CD4-positive, alpha-beta memory T cell (primary cell): Measurements from ENCODE around the gene SF3B4. TPM values are rescaled to one million over a fixed set of nuclear protein-coding genes. Genes with fewer than 3 reads are reported as not detected.
A peak's percentile ranks its signal among the peaks of the same experiment; 100 is the strongest.

Experiments used
- CTCF ChIA-PET: fragments of 350-600 bp; sonication (Branson Sonifier 250); formaldehyde crosslinking; loops from one replicate; lab custom pipeline; 2021; ENCODE audit warnings: inconsistent platforms; ENCODE audit not compliant: partially characterized antibody; lab: Charles Lee
- POLR2A ChIA-PET: fragments of 350-600 bp; sonication (Branson Sonifier 250); formaldehyde crosslinking; loops from one replicate; lab custom pipeline; 2021; ENCODE audit not compliant: partially characterized antibody; lab: Charles Lee
- DNase-seq, 5 donors: peaks; one replicate each; pipeline versions ENCODE4 v3.0.0 to v3.0.0-alpha.2; 2020 to 2022; ENCODE audit warnings: mixed read lengths in 1 of 5
- H3K27ac ChIP-seq: one replicate; pipeline ENCODE4 v1.7.0; 2013; ENCODE audit warnings: low read depth, low read length
- H3K27me3 ChIP-seq: 2 replicates; pipeline ENCODE4 v1.7.0; 2013; ENCODE audit warnings: mild to moderate bottlenecking, low read length, moderate library complexity; ENCODE audit not compliant: insufficient read depth
- H3K36me3 ChIP-seq: 2 replicates; pipeline ENCODE4 v1.7.0; 2013; ENCODE audit warnings: mild to moderate bottlenecking, low read length, moderate library complexity; ENCODE audit not compliant: insufficient read depth
- H3K4me1 ChIP-seq: 2 replicates; pipeline ENCODE4 v1.7.0; 2013; ENCODE audit warnings: mild to moderate bottlenecking, low read length, moderate library complexity; ENCODE audit not compliant: insufficient read depth
- H3K4me3 ChIP-seq, 2 donors: one replicate each; pipeline ENCODE4 v1.7.0; 2013; ENCODE audit warnings: low read length in 2 of 2, mild to moderate bottlenecking in 1 of 2
- H3K9me3 ChIP-seq, 2 donors: one replicate each; pipeline ENCODE4 v1.7.0; 2013; ENCODE audit warnings: low read length in 2 of 2, control low read depth in 1 of 2; ENCODE audit not compliant: control insufficient read depth in 1 of 2
- H3K27ac Mint-ChIP-seq, 7 donors: one replicate each; pipeline ENCODE4 v1.8.0; 2020 to 2021; ENCODE audit warnings: mixed read lengths in 7 of 7, mild to moderate bottlenecking in 6 of 7, inconsistent platforms in 3 of 7, moderate library complexity in 3 of 7
- H3K27me3 Mint-ChIP-seq, 2 donors: one replicate each; pipeline ENCODE4 v1.8.0; 2020 to 2021; ENCODE audit warnings: mixed read lengths in 2 of 2
- H3K36me3 Mint-ChIP-seq, 2 donors: one replicate each; pipeline ENCODE4 v1.8.0; 2020 to 2021; ENCODE audit warnings: mixed read lengths in 2 of 2, inconsistent platforms in 1 of 2, mild to moderate bottlenecking in 1 of 2
- H3K4me1 Mint-ChIP-seq, 4 donors: one replicate each; pipeline ENCODE4 v1.8.0; 2020 to 2021; ENCODE audit warnings: mixed read lengths in 4 of 4, mild to moderate bottlenecking in 1 of 4
- H3K4me3 Mint-ChIP-seq, 8 donors: one replicate each; pipeline ENCODE4 v1.8.0; 2020 to 2021; ENCODE audit warnings: mixed read lengths in 8 of 8, mild to moderate bottlenecking in 7 of 8, moderate library complexity in 6 of 8, inconsistent platforms in 3 of 8
- H3K9me3 Mint-ChIP-seq, 8 donors: one replicate each; pipeline ENCODE4 v1.8.0; 2020 to 2021; ENCODE audit warnings: mixed read lengths in 8 of 8, mild to moderate bottlenecking in 5 of 8, inconsistent platforms in 3 of 8, moderate library complexity in 1 of 8
- intact Hi-C: fragments of 100-400 bp; cut with micrococcal nuclease; formaldehyde crosslinking; loops from one replicate; pipeline ENCODE4 v1.15.1; 2023
- polyA plus RNA-seq, 2 donors: library from polyadenylated mRNA; unstranded; fragments of 300-500 nt; fragmentation: Illumina TruSeq; gene quantifications; one replicate each; pipeline ENCODE4 v1.2.3, GENCODE V29; 2021
- total RNA-seq, 2 experiments: library from RNA; stranded (reverse); gene quantifications; one replicate each; pipeline ENCODE4 v1.2.3, GENCODE V29; 2021

Gene SF3B4
- total and polyA plus RNA-seq, 4 experiments from 2014 or later, result 47.7 to 112 (median 65.5) TPM

DNA sequence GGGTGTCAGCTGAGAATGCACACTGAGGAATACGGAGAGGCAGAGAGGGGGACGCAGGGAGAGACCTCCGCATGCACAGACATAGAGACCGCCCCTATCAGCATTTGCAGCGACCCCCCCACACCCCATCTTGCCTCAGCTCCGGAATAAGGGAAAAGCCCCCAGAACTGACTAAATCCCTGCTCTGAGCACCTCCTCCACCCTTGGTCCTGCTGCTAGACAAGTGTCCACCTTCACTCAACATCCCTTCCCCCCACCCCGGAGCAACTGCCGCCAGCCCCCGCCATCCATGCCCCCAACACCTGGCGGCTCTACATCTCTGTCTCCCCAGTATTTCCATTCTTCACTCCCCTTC is 10.7 kb downstream of the SF3B4 start:
- H3K4me3 ChIP-seq, result peak overlapping the region; percentile 52 to 59
- POLR2A ChIA-PET, result interaction anchor here (0.8 to 3.9 kb wide), 5 partner anchors 9 to 30 kb away, joined by 3 to 32 read pairs (median 4); partner anchors contain the start of gene BOLA1
- no peaks in the 10 kb centered on the region for H3K27me3 ChIP-seq
- H3K4me1 ChIP-seq, result peaks cover 25% of the 10 kb centered on the region
- peaks cover 17 to 49% (median 29%) of the 10 kb centered on the region in 4 donors for H3K4me1 Mint-ChIP-seq
- CTCF ChIA-PET, result no interaction called here
- intact Hi-C loops, result no loop called here
- H3K27me3 Mint-ChIP-seq, result no peaks in the 10 kb centered on the region
- no peaks in the 10 kb centered on the region for H3K9me3 ChIP-seq
- DNase-seq, result no peak
- peak overlapping the region in 5 of 7 donors; percentile 22 to 93 (median 49) for H3K27ac Mint-ChIP-seq
- H3K36me3 Mint-ChIP-seq, result peaks cover 4 to 6% of the 10 kb centered on the region in 2 donors
- peaks cover 0 to 3% (median 0%) of the 10 kb centered on the region in 8 donors for H3K9me3 Mint-ChIP-seq
- peak overlapping the region; percentile 85 to 94 (median 90) for H3K4me3 Mint-ChIP-seq
- peak overlapping the region; percentile 29 for H3K27ac ChIP-seq
- no peaks in the 10 kb centered on the region for H3K36me3 ChIP-seq

DNA sequence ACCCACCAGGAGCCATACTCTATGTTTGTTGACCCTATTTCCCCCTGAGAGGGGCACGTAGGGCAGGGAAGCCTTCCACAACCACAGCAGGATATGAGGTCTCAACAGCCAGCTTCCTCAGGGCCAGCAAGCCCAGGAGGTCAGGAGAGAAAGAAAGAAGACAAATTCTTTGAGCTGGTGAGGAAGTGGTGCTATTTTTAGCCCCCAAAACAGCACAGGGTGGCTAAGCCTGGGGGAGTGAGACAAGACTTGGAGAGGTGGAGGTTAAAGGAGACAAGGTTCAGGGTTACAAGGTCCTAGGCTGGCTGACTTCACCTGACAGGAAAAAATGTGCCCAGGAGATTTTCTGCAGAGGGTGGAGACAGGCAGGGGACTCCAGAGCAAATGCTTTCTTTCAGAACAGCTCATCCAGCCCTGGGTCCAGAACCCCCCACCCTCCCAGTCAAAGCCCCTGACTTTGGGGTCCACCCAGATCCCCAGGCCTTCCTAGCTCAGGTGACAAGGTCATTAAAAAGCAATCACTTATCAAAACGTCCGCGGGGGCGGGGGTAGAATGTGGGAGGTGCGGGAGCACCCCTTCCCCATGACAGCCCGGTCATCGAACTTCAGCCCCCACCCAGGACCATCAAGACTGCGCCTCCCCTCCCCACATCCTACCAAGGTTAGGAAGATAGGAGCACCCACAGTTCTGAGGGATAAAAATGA is 11.3 kb downstream of the SF3B4 start:
- Mint-ChIP-seq H3K4me1 (peaks cover 17 to 49% (median 29%) of the 10 kb centered on the region in 4 donors), H3K36me3 (peaks cover 0 to 2% of the 10 kb centered on the region in 2 donors), H3K9me3 (peaks cover 0 to 3% (median 0%) of the 10 kb centered on the region in 8 donors), H3K4me3 (peak overlapping the region; percentile 42 to 94 (median 90)), H3K27me3 (no peaks in the 10 kb centered on the region), H3K27ac (peak overlapping the region; percentile 42 to 92 (median 75))
- Histone ChIP-seq H3K4me1 (peaks cover 25% of the 10 kb centered on the region), H3K36me3 (no peaks in the 10 kb centered on the region), H3K4me3 (peak overlapping the region in 1 of 2 donors; percentile 59), H3K27me3 (no peaks in the 10 kb centered on the region), H3K9me3 (no peaks in the 10 kb centered on the region), H3K27ac (no peak overlapping the region)
- intact Hi-C loops, result no loop called here
- DNase-seq, result no peak
- POLR2A ChIA-PET, result interaction anchor here (0.8 to 3.9 kb wide), 6 partner anchors 9 to 29 kb away, joined by 3 to 32 read pairs (median 4); partner anchors contain the start of gene BOLA1
- CTCF ChIA-PET, result no interaction called here

DNA sequence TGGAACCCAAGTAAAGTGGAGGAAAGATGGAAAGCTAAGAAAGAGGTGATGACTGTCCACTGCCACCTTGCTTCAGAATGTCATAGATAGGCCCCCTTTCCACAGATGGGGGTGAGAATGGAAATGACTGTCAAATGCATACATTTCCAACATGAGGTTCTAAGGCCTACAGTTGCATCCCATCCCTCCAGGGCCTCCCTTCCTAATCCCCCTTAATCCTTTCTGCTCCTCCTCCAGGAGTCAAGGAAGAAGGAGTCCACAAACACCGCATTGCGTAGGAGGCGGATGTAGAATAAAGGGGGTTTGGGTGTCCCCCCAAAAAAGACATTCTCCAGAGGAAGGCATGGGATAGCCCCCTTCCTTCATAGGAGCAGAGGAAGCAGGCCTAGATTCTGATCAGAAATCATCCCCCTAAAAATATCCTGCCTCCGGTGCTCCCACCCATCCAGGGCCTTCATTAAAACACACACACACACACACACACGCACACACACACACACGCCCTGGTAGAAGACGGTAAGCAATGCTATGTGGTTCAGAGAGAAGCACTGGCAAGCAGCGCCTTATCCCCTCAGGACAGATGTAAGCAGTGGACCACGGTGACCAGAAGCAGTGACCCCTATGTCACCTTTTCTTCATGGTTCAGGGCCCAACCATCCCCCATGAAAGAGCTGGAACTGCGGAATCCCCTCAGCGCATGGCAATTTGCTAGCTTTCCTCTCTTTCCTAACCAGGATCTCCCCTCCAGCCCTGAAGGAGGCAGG is 12.0 kb downstream of the SF3B4 start:
- peak overlapping the region in 7 of 8 donors; percentile 42 to 94 (median 85) for H3K4me3 Mint-ChIP-seq
- peaks cover 0 to 3% (median 0%) of the 10 kb centered on the region in 8 donors for H3K9me3 Mint-ChIP-seq
- ChIA-PET CTCF (no interaction called here), POLR2A (interaction anchor here (0.8 to 3.9 kb wide), 6 partner anchors 10 to 28 kb away, joined by 3 to 32 read pairs (median 4); partner anchors contain the start of gene BOLA1)
- H3K27ac Mint-ChIP-seq, result peak overlapping the region in 3 of 7 donors; percentile 55 to 87 (median 65)
- peaks cover 17 to 49% (median 29%) of the 10 kb centered on the region in 4 donors for H3K4me1 Mint-ChIP-seq
- Histone ChIP-seq H3K27ac (no peak overlapping the region), H3K9me3 (no peaks in the 10 kb centered on the region), H3K27me3 (no peaks in the 10 kb centered on the region), H3K36me3 (no peaks in the 10 kb centered on the region), H3K4me3 (no peak overlapping the region), H3K4me1 (peaks cover 25% of the 10 kb centered on the region)
- no peak for DNase-seq
- intact Hi-C loops, result no loop called here
- no peaks in the 10 kb centered on the region for H3K27me3 Mint-ChIP-seq
- peaks cover 0 to under 1% of the 10 kb centered on the region in 2 donors for H3K36me3 Mint-ChIP-seq

DNA sequence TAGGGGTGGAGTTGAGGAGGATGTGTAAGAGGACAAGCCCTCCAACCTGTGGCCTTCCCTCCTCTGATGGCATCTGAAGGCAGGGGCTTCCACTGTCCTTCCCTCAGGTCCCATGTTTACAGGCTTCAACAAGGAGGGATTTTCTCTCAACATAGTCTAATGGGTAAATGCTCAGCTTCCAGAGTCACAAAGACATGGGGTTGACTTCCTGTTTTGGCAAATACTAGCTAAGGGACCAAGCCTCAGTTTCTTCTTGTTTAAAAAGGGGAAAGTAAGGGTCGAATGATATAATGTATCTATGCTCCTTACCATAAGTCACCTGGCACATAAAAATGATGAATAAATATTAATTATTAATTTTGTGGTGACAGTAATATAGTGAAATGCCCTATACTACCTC is 13.1 kb downstream of the SF3B4 start:
- DNase-seq, result no peak
- no peak overlapping the region for H3K27ac ChIP-seq
- ChIA-PET POLR2A (interaction anchor here (1.4 to 3.9 kb wide), 2 partner anchors 14 to 27 kb away, joined by 5 to 32 read pairs; a partner anchor contains a TSS), CTCF (no interaction called here)
- H3K9me3 ChIP-seq, result no peaks in the 10 kb centered on the region
- Mint-ChIP-seq H3K9me3 (peaks cover 0 to 3% (median 0%) of the 10 kb centered on the region in 8 donors), H3K27ac (peak overlapping the region in 2 of 7 donors; percentile 23 to 38), H3K36me3 (no peaks in the 10 kb centered on the region), H3K4me3 (no peak overlapping the region), H3K4me1 (peaks cover 17 to 49% (median 29%) of the 10 kb centered on the region in 4 donors), H3K27me3 (no peaks in the 10 kb centered on the region)
- H3K4me3 ChIP-seq, result no peak overlapping the region
- no peaks in the 10 kb centered on the region for H3K36me3 ChIP-seq
- H3K27me3 ChIP-seq, result no peaks in the 10 kb centered on the region
- intact Hi-C loops, result no loop called here
- H3K4me1 ChIP-seq, result peaks cover 25% of the 10 kb centered on the region

DNA sequence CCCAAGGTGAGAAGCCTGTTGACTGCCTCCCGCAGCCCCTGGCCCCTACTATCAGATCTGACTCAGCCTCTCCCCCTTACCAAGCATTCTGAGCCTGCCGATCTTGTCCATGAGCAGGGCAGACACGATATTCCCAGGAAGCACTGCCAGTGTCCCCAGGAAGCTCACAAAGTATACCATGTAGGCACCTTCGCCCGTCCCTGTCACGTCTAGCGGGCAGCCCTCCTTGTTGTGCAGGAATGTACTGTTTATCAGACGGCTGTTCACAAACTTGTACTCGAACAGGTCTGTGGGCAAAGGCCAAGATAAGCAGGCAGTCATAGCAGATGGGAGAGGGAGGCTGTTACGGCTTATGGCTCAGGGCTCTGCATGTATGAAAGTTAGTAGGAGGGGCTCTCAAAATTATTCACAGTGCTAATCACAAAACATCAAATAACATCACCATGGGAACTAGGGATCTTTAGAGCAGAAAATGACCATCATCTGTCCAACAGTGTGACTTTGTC is 21.0 kb downstream of the SF3B4 start:
- Mint-ChIP-seq H3K9me3 (no peaks in the 10 kb centered on the region), H3K4me3 (no peak overlapping the region), H3K36me3 (peaks cover 4 to 5% of the 10 kb centered on the region in 2 donors), H3K27me3 (no peaks in the 10 kb centered on the region), H3K4me1 (peaks cover 0 to 4% (median 0%) of the 10 kb centered on the region in 4 donors), H3K27ac (peak overlapping the region in 3 of 7 donors; percentile 3 to 72 (median 58))
- ChIA-PET CTCF (interaction anchor here (2.0 kb wide), 1 partner anchor 281 kb away, joined by 5 read pairs; no protein-coding TSS in a partner anchor), POLR2A (interaction anchor here (2.0 kb wide), 1 partner anchor 19 kb away, joined by 8 read pairs; a partner anchor contains a TSS)
- H3K36me3 ChIP-seq, result no peaks in the 10 kb centered on the region
- H3K4me3 ChIP-seq, result no peak overlapping the region
- intact Hi-C loops, result no loop called here
- DNase-seq, result no peak
- H3K9me3 ChIP-seq, result no peaks in the 10 kb centered on the region
- no peaks in the 10 kb centered on the region for H3K4me1 ChIP-seq
- H3K27ac ChIP-seq, result no peak overlapping the region
- H3K27me3 ChIP-seq, result no peaks in the 10 kb centered on the region

DNA sequence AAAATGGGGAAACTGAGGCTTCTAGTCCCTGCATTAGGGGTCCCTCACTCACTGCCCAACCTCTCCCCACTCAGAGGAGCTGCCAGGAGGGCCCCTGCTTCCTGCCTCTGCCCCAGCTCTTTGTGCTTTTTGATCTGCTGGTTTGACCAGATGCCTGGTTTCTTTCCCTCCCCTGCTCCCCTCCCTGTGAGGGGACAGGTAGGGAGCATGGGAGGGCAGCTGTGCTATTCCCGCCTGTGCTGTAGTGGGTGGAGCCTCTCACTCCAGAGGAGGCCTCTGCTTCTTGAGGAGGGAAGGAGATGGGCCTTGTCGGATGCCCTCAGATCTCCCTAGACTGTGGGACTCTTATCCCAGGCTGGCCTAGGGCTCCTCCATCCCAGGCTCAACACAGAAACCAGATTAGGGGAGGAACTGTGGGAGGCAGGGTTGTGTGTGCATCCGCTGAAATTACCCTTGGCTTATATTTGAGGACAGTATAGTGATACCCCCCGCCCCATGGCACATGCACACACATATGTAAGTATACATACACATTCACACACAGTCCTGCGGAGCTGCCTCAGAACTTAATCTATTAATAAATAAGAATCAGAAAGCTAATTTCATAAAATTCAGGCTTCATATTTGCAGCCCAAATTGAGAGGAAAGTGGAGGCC is 23.6 kb downstream of the SF3B4 start:
- Histone ChIP-seq H3K4me1 (peaks cover 15% of the 10 kb centered on the region), H3K27me3 (no peaks in the 10 kb centered on the region), H3K4me3 (no peak overlapping the region), H3K36me3 (no peaks in the 10 kb centered on the region), H3K27ac (no peak overlapping the region), H3K9me3 (no peaks in the 10 kb centered on the region)
- Mint-ChIP-seq H3K27ac (no peak overlapping the region), H3K9me3 (no peaks in the 10 kb centered on the region), H3K4me1 (peaks cover 10 to 23% (median 17%) of the 10 kb centered on the region in 4 donors), H3K36me3 (peaks cover 5 to 6% of the 10 kb centered on the region in 2 donors), H3K4me3 (no peak overlapping the region), H3K27me3 (no peaks in the 10 kb centered on the region)
- intact Hi-C loops, result no loop called here
- DNase-seq, result no peak
- POLR2A ChIA-PET, result interaction anchor here (1.3 to 3.3 kb wide), 2 partner anchors 16 to 24 kb away, joined by 3 to 20 read pairs; a partner anchor contains a TSS
- CTCF ChIA-PET, result interaction anchor here (0.9 kb wide), 1 partner anchor 58 kb away, joined by 3 read pairs; no protein-coding TSS in a partner anchor
